Loucy (cell line): ENCODE results near the gene CCL15.

Experiments used
- H2AFZ ChIP-seq: fragments of 200-600 bp; sonication (generic); 2 replicates; pipeline ENCODE4 v1.6.0; 2016; ENCODE audit warnings: antibody characterized with exemption, mild to moderate bottlenecking, low read length, moderate library complexity
- H3F3A ChIP-seq: fragments of 200-600 bp; 2 replicates; pipeline ENCODE4 v1.6.0; 2016; ENCODE audit warnings: antibody characterized with exemption, low read depth, mild to moderate bottlenecking
- H3K27me3 ChIP-seq: fragments of 200-600 bp; sonication (generic); 2 replicates; pipeline ENCODE4 v1.6.1; 2014; ENCODE audit warnings: low read length, mild to moderate bottlenecking; ENCODE audit not compliant: insufficient read depth, poor library complexity, severe bottlenecking
- H3K36me3 ChIP-seq: fragments of 200-600 bp; sonication (generic); 2 replicates; pipeline ENCODE4 v1.6.1; 2016; ENCODE audit warnings: low read length; ENCODE audit not compliant: insufficient read depth
- H3K4me1 ChIP-seq: fragments of 200-600 bp; sonication (generic); 2 replicates; pipeline ENCODE4 v1.5.1; 2014; ENCODE audit warnings: low read length, mild to moderate bottlenecking; ENCODE audit not compliant: insufficient read depth, poor library complexity, severe bottlenecking
- H3K4me2 ChIP-seq: fragments of 200-600 bp; sonication (generic); 2 replicates; pipeline ENCODE4 v1.6.0; 2014; ENCODE audit warnings: antibody characterized with exemption, low read length, low read depth, mild to moderate bottlenecking; ENCODE audit not compliant: poor library complexity, severe bottlenecking
- H3K4me3 ChIP-seq: fragments of 200-600 bp; sonication (generic); 2 replicates; pipeline ENCODE4 v1.5.1; 2014; ENCODE audit warnings: low read length, mild to moderate bottlenecking, mixed read lengths; ENCODE audit not compliant: poor library complexity, severe bottlenecking
- H3K79me2 ChIP-seq: fragments of 200-600 bp; sonication (generic); 2 replicates; pipeline ENCODE4 v1.6.1; 2014; ENCODE audit warnings: low read length; ENCODE audit not compliant: insufficient read depth
- H3K9ac ChIP-seq: fragments of 200-600 bp; sonication (generic); 2 replicates; pipeline ENCODE4 v1.6.0; 2014; ENCODE audit warnings: mild to moderate bottlenecking, low read depth, low read length, moderate library complexity; ENCODE audit not compliant: poor library complexity, severe bottlenecking
- H3K9me2 ChIP-seq: fragments of 200-600 bp; sonication (generic); replicated peaks from 2 replicates; pipeline ENCODE4 v1.6.1; 2016; ENCODE audit warnings: low read depth, low read length, mixed read lengths
- H3K9me3 ChIP-seq: fragments of 200-600 bp; sonication (generic); 2 replicates; pipeline ENCODE4 v1.6.1; 2014; ENCODE audit warnings: mild to moderate bottlenecking, antibody characterized with exemption, low read length, low read depth; ENCODE audit not compliant: insufficient read depth
- H4K20me1 ChIP-seq: fragments of 200-600 bp; sonication (generic); 2 replicates; pipeline ENCODE4 v1.6.0; 2014; ENCODE audit warnings: antibody characterized with exemption, low read length, mild to moderate bottlenecking; ENCODE audit not compliant: insufficient read depth, poor library complexity, severe bottlenecking
- CTCF ChIP-seq: fragments of 200-600 bp; sonication (generic); conservative IDR thresholded peaks from 2 replicates; pipeline ENCODE4 v1.5.1; 2014; ENCODE audit warnings: mild to moderate bottlenecking, antibody characterized with exemption, low read length
- EZH2phosphoT487 ChIP-seq: fragments of 200-600 bp; IDR thresholded peaks from 2 replicates; pipeline ENCODE4 v1.6.1; 2018; ENCODE audit warnings: antibody characterized with exemption, mild to moderate bottlenecking, moderate library complexity, borderline replicate concordance

The CCL15 gene

GRCh38 chr17:36036235-36036634, 34.9 kb upstream of the CCL15 start:
- H3K9ac ChIP-seq: no peak overlapping the region
- TF ChIP-seq CTCF (no peak), EZH2phosphoT487 (no peak)
- H2AFZ ChIP-seq: no peak overlapping the region
- no peaks in the 10 kb centered on the region for H3K27me3 ChIP-seq
- H3K4me3 ChIP-seq: no peak overlapping the region
- H3K9me3 ChIP-seq: no peaks in the 10 kb centered on the region
- H3K36me3 ChIP-seq: no peaks in the 10 kb centered on the region
- H3K9me2 ChIP-seq: no peaks in the 10 kb centered on the region
- no peak overlapping the region for H3K4me2 ChIP-seq
- H3K4me1 ChIP-seq: no peaks in the 10 kb centered on the region
- no peaks in the 10 kb centered on the region for H3F3A ChIP-seq
- no peaks in the 10 kb centered on the region for H3K79me2 ChIP-seq
- H4K20me1 ChIP-seq: no peaks in the 10 kb centered on the region

DNA sequence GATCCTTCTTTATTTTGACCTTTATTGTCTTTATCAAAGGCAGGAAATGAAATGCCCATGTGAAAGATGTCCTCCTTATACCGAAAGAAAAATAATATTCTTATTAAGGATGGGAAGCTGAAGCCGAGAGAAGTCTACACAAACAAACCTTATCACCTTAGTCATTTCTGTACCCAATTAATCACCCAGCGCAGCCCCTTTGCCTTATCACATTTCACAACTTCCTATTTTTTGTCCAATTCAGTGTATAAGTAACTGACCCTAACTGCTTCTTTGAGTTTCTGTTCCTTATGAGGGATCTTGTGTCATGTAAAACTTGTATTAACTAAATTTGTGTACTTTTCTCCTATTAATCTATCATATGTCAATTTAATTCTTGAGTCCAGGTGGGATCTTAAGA, 32.8 kb upstream of the CCL15 start:
- Histone ChIP-seq H3K79me2 (no peaks in the 10 kb centered on the region), H3K9ac (no peak overlapping the region), H3K36me3 (no peaks in the 10 kb centered on the region), H3K27me3 (peaks cover 3% of the 10 kb centered on the region), H3K4me1 (no peaks in the 10 kb centered on the region), H3K9me2 (no peaks in the 10 kb centered on the region), H3K4me3 (no peak overlapping the region), H3K4me2 (no peak overlapping the region), H2AFZ (no peak overlapping the region), H4K20me1 (no peaks in the 10 kb centered on the region), H3F3A (no peaks in the 10 kb centered on the region), H3K9me3 (no peaks in the 10 kb centered on the region)
- TF ChIP-seq CTCF (no peak), EZH2phosphoT487 (no peak)

GRCh38 chr17:36030956-36031355, 29.6 kb upstream of the CCL15 start:
- Histone ChIP-seq H3K27me3 (peaks cover 9% of the 10 kb centered on the region), H3K79me2 (no peaks in the 10 kb centered on the region), H3K4me1 (no peaks in the 10 kb centered on the region), H3F3A (no peaks in the 10 kb centered on the region), H2AFZ (no peak overlapping the region), H3K4me2 (no peak overlapping the region), H3K36me3 (no peaks in the 10 kb centered on the region), H3K4me3 (no peak overlapping the region), H3K9me2 (no peaks in the 10 kb centered on the region), H3K9ac (no peak overlapping the region), H3K9me3 (no peaks in the 10 kb centered on the region), H4K20me1 (no peaks in the 10 kb centered on the region)
- no peak for TF ChIP-seq CTCF
- no peak for TF ChIP-seq EZH2phosphoT487
